Measurements from ENCODE around the gene FAM241B. TPM values are rescaled to one million over a fixed set of nuclear protein-coding genes. Genes with fewer than 3 reads are reported as not detected.

FAM241B gene
- total RNA-seq, 1 donor from 2014 or later: 12.5 TPM

- H3K27me3 Mint-ChIP-seq (ENCODE audit: low read depth): peaks cover 29% of the 10 kb centered on the region
- no peak overlapping the region for H3K27ac Mint-ChIP-seq (ENCODE audit: unreplicated experiment)
- no peaks in the 10 kb centered on the region for H3K9me3 Mint-ChIP-seq
- no peaks in the 10 kb centered on the region for H3K4me1 Mint-ChIP-seq
- DNase-seq (ENCODE audit: low read depth, low spot score): no peak
- no peak for TF ChIP-seq CTCF (conservative IDR thresholded peaks at IDR 0.05)
- H3K4me3 Mint-ChIP-seq: no peak overlapping the region
- no peaks in the 10 kb centered on the region for H3K36me3 Mint-ChIP-seq (ENCODE audit: low read depth)
These were observed 29.2 kb upstream of the FAM241B start for GRCh38 chr10:69600761-69601330.

- no peak for TF ChIP-seq CTCF (conservative IDR thresholded peaks at IDR 0.05)
- H3K27me3 Mint-ChIP-seq (ENCODE audit: low read depth): peaks cover 44% of the 10 kb centered on the region
- H3K27ac Mint-ChIP-seq (ENCODE audit: unreplicated experiment): no peak overlapping the region
- H3K4me1 Mint-ChIP-seq: no peaks in the 10 kb centered on the region
- H3K4me3 Mint-ChIP-seq: no peak overlapping the region
- H3K9me3 Mint-ChIP-seq: peaks cover 12% of the 10 kb centered on the region
- H3K36me3 Mint-ChIP-seq (ENCODE audit: low read depth): no peaks in the 10 kb centered on the region
- DNase-seq (ENCODE audit: low read depth, low spot score): no peak
These were observed 21.0 kb upstream of the FAM241B start for GRCh38 chr10:69609077-69609476.

GRCh38 chr10:69612760-69613159 lies 17.3 kb upstream of the FAM241B start:
- Mint-ChIP-seq H3K36me3 (ENCODE audit: low read depth) (no peaks in the 10 kb centered on the region), H3K4me1 (no peaks in the 10 kb centered on the region), H3K4me3 (no peak overlapping the region), H3K27ac (ENCODE audit: unreplicated experiment) (no peak overlapping the region), H3K27me3 (ENCODE audit: low read depth) (peaks cover 34% of the 10 kb centered on the region), H3K9me3 (peaks cover 14% of the 10 kb centered on the region)
- no peak for TF ChIP-seq CTCF (conservative IDR thresholded peaks at IDR 0.05)
- no peak for DNase-seq (ENCODE audit: low read depth, low spot score)

GRCh38 chr10:69614130-69614529 lies 15.9 kb upstream of the FAM241B start:
- DNase-seq (ENCODE audit: low read depth, low spot score): no peak
- Mint-ChIP-seq H3K4me3 (no peak overlapping the region), H3K36me3 (ENCODE audit: low read depth) (no peaks in the 10 kb centered on the region), H3K9me3 (peaks cover 14% of the 10 kb centered on the region), H3K4me1 (no peaks in the 10 kb centered on the region), H3K27me3 (ENCODE audit: low read depth) (peaks cover 31% of the 10 kb centered on the region), H3K27ac (ENCODE audit: unreplicated experiment) (no peak overlapping the region)
- TF ChIP-seq CTCF (conservative IDR thresholded peaks at IDR 0.05): no peak

- Mint-ChIP-seq H3K9me3 (peaks cover 2% of the 10 kb centered on the region), H3K27me3 (ENCODE audit: low read depth) (peaks cover 18% of the 10 kb centered on the region), H3K4me3 (no peak overlapping the region), H3K4me1 (peaks cover 5% of the 10 kb centered on the region), H3K36me3 (ENCODE audit: low read depth) (no peaks in the 10 kb centered on the region), H3K27ac (ENCODE audit: unreplicated experiment) (no peak overlapping the region)
- no peak for TF ChIP-seq CTCF (conservative IDR thresholded peaks at IDR 0.05)
- DNase-seq (ENCODE audit: low read depth, low spot score): no peak
These were observed 13.7 kb upstream of the FAM241B start for GRCh38 chr10:69616358-69616757.
